HG03432 (cell line): ENCODE measurements around the gene ASPHD1.
"Not testable (repeated sequence)": the region's sequence is repeated elsewhere in the genome, so short reads cannot be mapped to it uniquely, and the experiment has no call there.

Experiments
- ATAC-seq: cut with Tn5 transposase; IDR thresholded peaks from one replicate; pipeline ENCODE4 v1.9.1; 2021; ENCODE audit warnings: mild to moderate bottlenecking, moderate library complexity; ENCODE audit not compliant: unreplicated experiment

The ASPHD1 gene

GRCh38 chr16:29927070-29927905 lies 27.0 kb downstream of the ASPHD1 start:
- no peak for ATAC-seq

GRCh38 chr16:29931750-29932149 lies 31.5 kb downstream of the ASPHD1 start:
- ATAC-seq: not testable (repeated sequence)

DNA sequence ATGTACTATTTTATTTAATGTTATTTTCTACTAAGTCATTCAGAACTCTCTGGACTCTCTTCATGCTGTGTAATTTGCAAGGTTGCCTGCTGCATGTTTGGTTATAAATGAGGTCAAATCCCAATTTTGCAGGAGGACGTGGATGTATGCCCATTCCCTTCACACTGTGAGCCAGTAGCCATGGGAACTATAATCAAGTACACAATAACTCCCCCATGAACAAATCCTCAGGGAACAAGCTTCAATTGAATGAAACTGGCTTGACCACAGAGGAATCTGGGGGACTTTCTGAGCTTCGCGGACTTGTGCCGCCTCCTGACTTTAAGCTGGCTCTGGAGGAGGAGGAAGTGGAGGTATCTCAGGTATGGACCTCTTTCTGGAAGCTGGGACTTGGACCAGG lies 40.4 kb downstream of the ASPHD1 start:
- no peak for ATAC-seq

- ATAC-seq: no peak
Measured at GRCh38 chr16:29943846-29944799, 43.8 kb downstream of the ASPHD1 start.

GRCh38 chr16:29947897-29948296 lies 47.6 kb downstream of the ASPHD1 start:
- ATAC-seq: no peak

DNA sequence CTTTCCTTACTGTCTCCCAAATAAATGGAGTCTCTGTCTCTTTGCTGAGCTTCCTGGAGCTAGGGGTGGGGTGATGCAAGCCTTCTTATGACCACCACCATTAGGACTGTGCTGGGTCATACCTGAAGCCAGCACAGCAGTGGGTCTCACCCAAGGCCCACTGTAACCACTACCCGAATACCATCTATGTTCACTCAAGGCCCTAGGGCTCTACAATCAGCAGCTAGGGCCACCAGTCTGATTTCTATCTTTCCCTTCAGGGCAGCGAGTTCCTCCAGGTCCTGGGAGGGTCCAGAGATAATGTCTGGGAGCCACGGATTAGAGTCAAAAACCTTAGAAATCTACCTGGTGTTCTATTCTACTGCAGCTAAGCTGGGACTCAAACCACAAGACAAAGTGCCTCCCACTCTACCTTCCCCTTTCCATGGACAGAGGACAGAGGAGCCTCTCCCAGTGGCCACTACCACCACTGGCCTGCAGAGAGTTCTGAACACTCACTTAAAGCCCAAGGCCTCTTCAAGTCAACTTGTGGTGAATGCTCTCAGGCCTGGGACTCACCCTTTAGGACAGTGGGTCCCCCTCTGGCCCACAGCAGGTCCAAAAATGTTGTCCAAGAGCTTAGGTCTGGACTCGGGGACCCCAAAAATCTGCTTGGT lies 50.6 kb downstream of the ASPHD1 start:
- no peak for ATAC-seq

GRCh38 chr16:29951625-29952365 lies 51.5 kb downstream of the ASPHD1 start:
- ATAC-seq: no peak
